Erythroblast (primary cell): ENCODE results near the gene PLAC9.

ENCODE experiments used
- DNase-seq, 2 experiments: peaks; one replicate each; lab custom pipeline; 2025; lab: John Stamatoyannopoulos, UW
- GATA1 ChIP-seq: IDR thresholded peaks from 2 replicates; pipeline ENCODE4 v1.6.1; 2011; ENCODE audit warnings: low read depth, mild to moderate bottlenecking, control low read depth, low read length, moderate library complexity
- POLR2A ChIP-seq: IDR thresholded peaks from 2 replicates; pipeline ENCODE4 v1.6.1; 2011; ENCODE audit warnings: mild to moderate bottlenecking, low read length

PLAC9 gene

GRCh38 chr10:80146918-80147317 lies 14.4 kb downstream of the PLAC9 start:
- TF ChIP-seq POLR2A (no peak), GATA1 (no peak)
- DNase-seq: no peak

GRCh38 chr10:80148166-80148805 lies 15.8 kb downstream of the PLAC9 start:
- DNase-seq: no peak
- TF ChIP-seq GATA1 (no peak), POLR2A (no peak)

DNA sequence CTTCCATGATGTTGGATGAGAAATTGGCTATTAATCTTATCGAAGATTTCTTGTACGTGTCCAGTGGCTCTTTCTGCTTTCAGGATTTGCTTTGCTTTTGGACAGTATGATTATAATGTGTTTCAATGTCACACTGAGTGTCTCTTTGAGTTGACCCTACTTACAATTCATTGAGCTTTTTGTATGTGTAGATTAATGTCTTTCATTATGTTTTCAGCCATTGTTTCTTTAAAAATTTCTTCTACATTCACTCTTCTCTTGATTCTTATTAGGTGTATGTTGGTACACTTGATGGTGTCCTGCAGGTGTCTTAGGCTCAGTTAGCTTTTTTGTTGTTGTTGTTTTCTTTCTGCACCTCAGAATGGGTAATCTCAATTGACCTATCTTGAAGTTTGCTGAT lies 16.6 kb downstream of the PLAC9 start:
- DNase-seq: no peak
- TF ChIP-seq POLR2A: no peak
- no peak for TF ChIP-seq GATA1

DNA sequence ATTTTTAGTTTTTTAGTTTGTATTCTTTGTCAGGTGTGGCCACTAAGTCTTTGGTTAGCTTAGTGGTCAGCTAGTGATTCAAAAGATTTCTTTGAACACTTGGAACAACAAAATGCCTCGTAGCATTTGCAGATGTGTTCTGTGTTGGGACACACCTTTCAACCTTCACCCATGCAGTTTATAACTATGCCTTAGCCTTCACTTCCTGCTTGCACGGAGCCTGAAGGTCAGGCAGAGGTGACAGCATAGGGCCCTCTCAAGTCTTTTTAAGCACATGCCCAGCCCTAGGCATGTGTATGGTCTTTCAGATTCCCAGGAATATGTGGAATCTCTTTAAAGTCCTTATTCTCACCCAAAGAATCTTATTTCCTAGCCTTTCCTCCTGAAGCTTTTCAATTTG lies 17.6 kb downstream of the PLAC9 start:
- no peak for DNase-seq
- no peak for TF ChIP-seq GATA1

DNA sequence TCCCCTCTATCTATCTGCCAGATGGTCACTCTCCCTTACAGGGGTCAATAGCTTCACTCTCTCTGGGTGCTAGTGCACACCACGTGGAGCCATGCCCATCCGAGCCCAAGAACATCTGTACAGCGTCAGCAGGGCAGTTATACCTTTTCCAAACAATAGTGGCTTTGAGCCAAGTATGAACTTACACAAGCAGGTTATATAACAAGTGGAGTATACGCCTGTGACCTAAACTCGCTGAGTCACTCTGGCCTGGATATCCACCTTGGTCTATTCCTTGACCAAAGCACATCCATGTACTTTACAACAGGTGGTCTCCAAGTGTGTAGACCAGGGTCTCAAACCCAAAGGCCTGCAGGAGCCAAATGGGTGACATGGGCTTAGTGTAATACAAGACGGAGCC lies 20.3 kb downstream of the PLAC9 start:
- DNase-seq: no peak
- TF ChIP-seq GATA1: no peak
- TF ChIP-seq POLR2A: no peak

GRCh38 chr10:80153460-80153859 lies 20.9 kb downstream of the PLAC9 start:
- TF ChIP-seq POLR2A: no peak
- no peak for TF ChIP-seq GATA1
- no peak for DNase-seq

GRCh38 chr10:80154626-80154977 lies 22.1 kb downstream of the PLAC9 start:
- no peak for DNase-seq
- TF ChIP-seq POLR2A (no peak), GATA1 (no peak)

- no peak for DNase-seq
- TF ChIP-seq POLR2A: no peak
- no peak for TF ChIP-seq GATA1
Measured at GRCh38 chr10:80154978-80155695, 22.6 kb downstream of the PLAC9 start.

- TF ChIP-seq POLR2A (no peak), GATA1 (no peak)
- no peak for DNase-seq
Measured at GRCh38 chr10:80155696-80156215, 23.2 kb downstream of the PLAC9 start.

- TF ChIP-seq POLR2A (no peak), GATA1 (no peak)
- DNase-seq: no peak
Measured at GRCh38 chr10:80156216-80156615, 23.7 kb downstream of the PLAC9 start.

- DNase-seq: no peak
- TF ChIP-seq GATA1: no peak
- no peak for TF ChIP-seq POLR2A
Measured at GRCh38 chr10:80157561-80157960, 25.0 kb downstream of the PLAC9 start.

GRCh38 chr10:80158126-80158525 lies 25.6 kb downstream of the PLAC9 start:
- no peak for TF ChIP-seq GATA1
- no peak for TF ChIP-seq POLR2A
- DNase-seq: no peak

GRCh38 chr10:80158598-80159127 lies 26.1 kb downstream of the PLAC9 start:
- no peak for TF ChIP-seq GATA1
- TF ChIP-seq POLR2A: no peak
- DNase-seq: no peak

- TF ChIP-seq GATA1 (no peak), POLR2A (no peak)
- DNase-seq: no peak
Measured at GRCh38 chr10:80159166-80159873, 26.8 kb downstream of the PLAC9 start.
